Stimulated activated CD4-positive, alpha-beta T cell treated with anti-CD3 and anti-CD28 coated beads, Interleukin-1b, Interleukin-23, amount 100 ng/mL, for 4 hours (primary cell): ENCODE measurements around the gene ITGAE.

Experiments used
- DNase-seq, 2 donors: peaks; one replicate each; pipeline ENCODE4 v3.0.0-alpha.2; 2020; ENCODE audit warnings: low read depth in 2 of 2

Gene ITGAE

GRCh38 chr17:3695129-3695722, 105.8 kb downstream of the ITGAE start:
- DNase-seq: no peak

DNA sequence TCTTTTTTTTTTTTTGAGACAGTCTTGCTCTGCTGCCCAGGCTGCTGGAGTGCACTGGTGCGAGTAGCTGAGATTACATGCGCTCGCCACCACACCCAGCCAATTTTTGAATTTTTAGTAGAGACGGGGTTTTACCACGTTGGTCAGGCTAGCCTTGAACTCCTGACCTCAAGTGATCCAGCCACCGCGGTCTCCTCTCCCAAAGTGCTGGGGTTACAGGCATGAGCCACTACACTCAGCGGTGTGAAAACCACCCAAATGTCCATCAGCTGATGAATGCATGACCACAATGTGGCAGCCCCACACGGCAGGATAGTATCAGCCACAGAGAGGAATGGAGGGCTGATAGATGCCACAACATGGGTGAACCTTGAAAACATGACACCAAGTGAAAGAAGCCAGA, 107.2 kb downstream of the ITGAE start:
- no peak for DNase-seq

DNA sequence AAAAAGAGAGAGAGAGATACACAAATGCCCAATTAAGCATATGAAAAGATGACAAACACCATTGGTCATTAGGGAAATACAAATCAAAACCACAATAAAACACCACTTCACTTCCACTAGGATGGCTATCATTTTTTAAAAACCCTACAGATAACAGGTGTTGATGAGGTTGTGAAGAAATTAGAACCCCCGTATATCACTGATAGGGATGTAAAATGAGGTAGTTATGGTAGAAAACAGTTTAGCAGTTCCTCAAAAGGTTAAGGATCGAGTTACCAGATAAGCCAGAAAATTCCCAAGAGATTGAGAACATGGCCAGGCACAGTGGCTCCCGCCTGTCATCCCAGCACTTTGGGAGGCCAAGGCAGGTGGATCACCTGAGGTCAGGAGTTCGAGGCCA, 107.8 kb downstream of the ITGAE start:
- DNase-seq: no peak

DNA sequence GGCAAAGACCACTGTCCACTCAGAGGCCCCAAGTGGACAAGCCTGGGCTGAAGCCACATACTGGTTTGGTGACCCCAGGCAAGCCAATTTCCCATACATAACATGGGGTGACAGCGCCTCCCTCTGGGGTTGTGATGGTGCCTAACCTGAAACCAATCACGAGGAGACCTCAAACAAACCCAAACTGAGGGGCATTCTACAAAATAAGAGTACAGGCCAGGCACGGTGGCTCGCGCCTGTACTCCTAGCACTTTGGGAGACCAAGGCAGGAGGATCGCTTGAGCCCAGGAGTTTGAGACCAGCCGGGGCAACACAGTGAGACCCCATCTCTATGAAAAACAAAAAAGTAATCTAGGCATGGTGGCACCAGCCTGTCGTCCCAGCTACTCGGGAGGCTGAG, 108.6 kb downstream of the ITGAE start:
- DNase-seq: no peak

- no peak for DNase-seq
These were observed 109.3 kb downstream of the ITGAE start for GRCh38 chr17:3691617-3692067.

- no peak for DNase-seq
These were observed 110.8 kb downstream of the ITGAE start for GRCh38 chr17:3690094-3690715.

- no peak for DNase-seq
These were observed 111.5 kb downstream of the ITGAE start for GRCh38 chr17:3689262-3690093.

GRCh38 chr17:3688852-3689261, 112.1 kb downstream of the ITGAE start:
- no peak for DNase-seq

- DNase-seq: no peak
These were observed 112.9 kb downstream of the ITGAE start for GRCh38 chr17:3688027-3688553.

DNA sequence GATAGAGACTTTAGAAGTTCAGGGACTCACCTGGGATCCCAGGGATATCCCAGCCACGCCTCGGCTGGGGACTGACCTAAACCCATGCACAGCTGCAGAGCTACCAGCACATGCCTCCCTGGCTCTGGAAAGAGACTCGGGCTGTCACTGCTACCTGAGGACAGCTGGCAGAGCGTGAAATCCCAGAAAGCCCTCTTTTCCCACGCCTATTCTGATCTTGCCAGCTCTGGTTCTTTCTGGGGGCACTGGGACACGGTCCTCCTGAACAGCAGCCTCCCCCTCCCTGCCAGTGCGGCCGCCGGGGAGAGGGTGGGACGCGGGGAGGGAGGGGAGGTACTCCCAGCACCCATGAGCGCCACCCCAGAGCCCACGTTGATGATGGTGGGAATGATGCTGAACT, 115.8 kb downstream of the ITGAE start:
- no peak for DNase-seq

GRCh38 chr17:3683054-3683511, 117.9 kb downstream of the ITGAE start:
- DNase-seq: peak; percentile 41 to 51

DNA sequence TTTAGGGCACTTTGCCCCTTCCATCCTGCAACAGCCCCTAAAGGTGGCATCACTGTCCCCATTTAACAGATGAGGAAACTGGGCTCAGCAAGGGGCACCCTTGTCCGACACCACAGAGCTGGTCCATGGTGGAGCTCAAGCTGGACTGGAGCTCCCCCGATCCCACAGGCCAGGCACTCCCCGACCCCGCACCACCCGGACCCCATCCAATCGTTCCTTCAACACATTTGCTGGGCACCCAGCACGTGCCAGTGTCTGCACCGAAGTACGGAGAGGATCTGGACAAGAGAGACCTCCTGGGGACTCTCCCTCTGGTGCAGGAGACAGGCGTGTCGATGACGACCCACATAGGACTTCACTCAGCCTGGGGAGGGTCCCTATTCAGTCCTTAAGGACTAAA, 119.0 kb downstream of the ITGAE start:
- no peak for DNase-seq

DNA sequence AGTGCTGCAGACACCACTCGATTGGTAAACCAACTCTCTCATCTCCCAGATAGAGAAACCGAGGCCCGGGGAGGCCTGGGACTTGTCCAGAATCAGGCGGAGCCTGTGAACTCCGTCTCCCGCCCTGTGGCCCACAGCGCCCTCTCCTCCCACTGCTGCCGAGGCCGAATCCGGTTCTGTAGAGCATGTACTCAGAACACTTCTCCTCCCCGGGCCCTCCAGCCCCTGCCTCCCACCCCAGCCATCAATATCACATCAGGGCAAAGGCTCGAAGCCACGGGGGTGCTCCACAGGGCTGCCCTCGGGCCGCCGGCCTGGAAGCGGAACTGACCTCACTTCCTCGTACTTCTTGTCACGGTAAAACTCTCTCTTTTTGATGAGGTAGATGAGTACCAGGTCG, 119.4 kb downstream of the ITGAE start:
- no peak for DNase-seq

GRCh38 chr17:3681057-3681456, 119.9 kb downstream of the ITGAE start:
- DNase-seq: no peak

DNA sequence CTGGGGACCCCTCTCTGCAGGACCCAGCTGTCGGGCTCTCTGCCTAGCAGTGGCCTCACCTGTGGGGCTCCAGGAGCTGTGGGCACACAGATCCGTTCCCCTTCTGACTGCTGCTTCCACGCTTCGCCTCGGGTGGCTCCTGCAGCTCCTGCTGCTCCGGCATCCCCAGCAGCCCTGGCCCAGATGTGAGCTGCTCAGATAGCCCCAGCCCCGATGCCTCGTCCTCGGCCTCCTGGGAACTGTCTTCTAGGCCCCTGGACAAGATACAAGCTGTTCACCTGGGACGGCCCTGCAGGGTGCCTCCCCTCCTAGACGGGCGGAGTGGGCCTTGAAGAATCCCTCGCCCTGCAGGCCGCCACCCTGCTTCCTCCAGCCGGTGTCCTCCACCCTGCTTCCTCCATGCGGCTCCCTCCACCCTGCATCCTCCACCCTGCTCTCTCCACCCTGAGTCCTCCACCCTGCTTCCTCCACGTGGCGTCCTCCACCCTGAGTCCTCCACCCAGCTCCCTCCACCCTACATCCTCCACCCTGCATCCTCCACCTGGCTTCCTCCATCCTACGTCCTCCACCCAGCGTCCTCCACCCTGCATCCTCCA, 121.4 kb downstream of the ITGAE start:
- no peak for DNase-seq

GRCh38 chr17:3678821-3679530, 122.0 kb downstream of the ITGAE start:
- DNase-seq: no peak

GRCh38 chr17:3678095-3678820, 122.7 kb downstream of the ITGAE start:
- no peak for DNase-seq

GRCh38 chr17:3675886-3676285, 125.1 kb downstream of the ITGAE start:
- DNase-seq: no peak

DNA sequence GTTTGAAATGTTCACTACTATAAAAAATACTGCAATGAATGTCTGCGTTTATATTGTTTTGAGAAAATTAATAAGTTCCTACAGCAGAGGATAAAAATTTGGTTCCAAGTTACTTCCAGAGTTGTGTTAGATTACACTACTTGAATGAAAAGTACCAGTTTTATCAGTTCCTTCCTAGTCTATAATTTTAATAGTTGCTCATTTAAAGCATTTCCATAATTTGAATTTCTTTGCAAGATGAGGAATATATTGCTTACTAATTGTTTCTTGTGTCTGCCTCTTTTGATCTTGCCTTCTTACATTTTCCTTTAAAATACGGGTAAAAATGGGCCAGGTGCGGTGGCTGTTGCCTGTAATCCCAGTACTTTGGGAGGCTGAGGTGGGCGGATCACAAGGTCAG, 128.4 kb downstream of the ITGAE start:
- no peak for DNase-seq

DNA sequence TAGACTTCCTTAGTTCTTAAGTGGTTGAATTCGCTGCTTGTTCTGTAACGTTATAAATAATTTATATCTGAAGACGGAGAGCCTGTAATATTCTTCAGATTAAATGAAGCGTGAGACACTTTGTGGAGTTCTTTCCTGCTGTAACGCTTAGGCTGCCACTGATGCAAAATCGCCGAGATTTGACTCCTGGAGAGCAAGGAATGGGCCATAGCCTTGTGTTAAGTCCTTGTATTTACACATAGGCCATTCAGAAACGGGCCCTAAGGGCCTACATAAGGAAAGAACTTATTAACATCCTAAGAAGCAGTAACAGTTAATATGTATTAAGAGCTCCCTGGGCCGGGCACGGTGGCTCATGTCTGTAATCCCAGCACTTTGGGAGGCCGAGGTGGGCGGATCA, 131.4 kb downstream of the ITGAE start:
- DNase-seq: no peak

GRCh38 chr17:3669085-3669347, 132.0 kb downstream of the ITGAE start:
- DNase-seq: no peak
